ENCODE data around the gene P4HTM. TPM values are rescaled to one million over a fixed set of nuclear protein-coding genes. Genes with fewer than 3 reads are reported as not detected.

The P4HTM gene
- total RNA-seq, 1 donor from 2014 or later, result 31.4 TPM

- Mint-ChIP-seq H3K9me3 (no peaks in the 10 kb centered on the region), H3K27me3 (ENCODE audit: low read depth) (peaks cover 6% of the 10 kb centered on the region), H3K27ac (ENCODE audit: unreplicated experiment) (no peak overlapping the region), H3K4me3 (peak overlapping the region; percentile 90), H3K36me3 (ENCODE audit: low read depth) (peaks cover 11% of the 10 kb centered on the region), H3K4me1 (peaks cover 26% of the 10 kb centered on the region)
- DNase-seq (ENCODE audit: low read depth, low spot score), result no peak
- TF ChIP-seq, protein P1, sequence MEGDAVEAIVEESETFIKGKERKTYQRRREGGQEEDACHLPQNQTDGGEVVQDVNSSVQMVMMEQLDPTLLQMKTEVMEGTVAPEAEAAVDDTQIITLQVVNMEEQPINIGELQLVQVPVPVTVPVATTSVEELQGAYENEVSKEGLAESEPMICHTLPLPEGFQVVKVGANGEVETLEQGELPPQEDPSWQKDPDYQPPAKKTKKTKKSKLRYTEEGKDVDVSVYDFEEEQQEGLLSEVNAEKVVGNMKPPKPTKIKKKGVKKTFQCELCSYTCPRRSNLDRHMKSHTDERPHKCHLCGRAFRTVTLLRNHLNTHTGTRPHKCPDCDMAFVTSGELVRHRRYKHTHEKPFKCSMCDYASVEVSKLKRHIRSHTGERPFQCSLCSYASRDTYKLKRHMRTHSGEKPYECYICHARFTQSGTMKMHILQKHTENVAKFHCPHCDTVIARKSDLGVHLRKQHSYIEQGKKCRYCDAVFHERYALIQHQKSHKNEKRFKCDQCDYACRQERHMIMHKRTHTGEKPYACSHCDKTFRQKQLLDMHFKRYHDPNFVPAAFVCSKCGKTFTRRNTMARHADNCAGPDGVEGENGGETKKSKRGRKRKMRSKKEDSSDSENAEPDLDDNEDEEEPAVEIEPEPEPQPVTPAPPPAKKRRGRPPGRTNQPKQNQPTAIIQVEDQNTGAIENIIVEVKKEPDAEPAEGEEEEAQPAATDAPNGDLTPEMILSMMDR (conservative IDR thresholded peaks at IDR 0.05), result no peak
Measured at GRCh38 chr3:49016414-49017228, 26.6 kb downstream of the P4HTM start.

DNA sequence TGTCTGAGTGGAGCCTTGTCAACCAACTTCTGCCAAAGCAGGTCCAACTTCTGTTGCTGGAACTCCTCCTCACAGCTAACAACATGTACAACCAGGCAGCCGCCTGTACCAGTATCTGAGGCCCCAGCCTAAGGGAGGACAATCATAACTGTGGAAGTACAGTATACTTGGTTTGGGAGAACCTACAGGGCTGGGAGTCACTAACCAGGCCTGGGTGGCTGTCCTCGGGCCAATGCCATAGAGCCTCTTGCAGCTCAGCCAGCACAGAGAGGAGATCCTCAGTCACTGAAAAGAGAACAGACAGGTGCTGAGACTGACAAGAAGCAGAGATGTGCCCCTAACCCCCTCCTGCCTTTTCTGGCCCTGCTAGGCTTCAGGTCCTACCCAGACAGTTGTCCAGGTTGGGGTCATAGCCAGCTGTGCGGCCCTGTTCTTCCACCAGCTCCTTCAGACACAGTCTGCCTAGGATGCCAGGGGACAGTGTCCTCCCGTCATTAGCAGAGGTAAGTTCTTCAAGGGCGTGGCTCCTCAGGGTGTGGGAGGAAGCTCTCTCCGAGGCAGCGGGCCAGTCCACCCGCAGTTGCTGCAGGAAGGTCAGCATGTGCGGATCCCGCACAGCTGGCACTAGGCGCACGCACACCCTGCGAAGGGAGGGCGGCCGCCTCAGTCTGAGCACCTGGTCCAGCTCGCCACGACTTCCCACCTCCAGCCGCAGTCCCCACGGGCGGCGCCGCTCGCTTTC lies 27.4 kb downstream of the P4HTM start:
- peaks cover 6% of the 10 kb centered on the region for H3K27me3 Mint-ChIP-seq (ENCODE audit: low read depth)
- H3K4me1 Mint-ChIP-seq, result peaks cover 26% of the 10 kb centered on the region
- no peaks in the 10 kb centered on the region for H3K9me3 Mint-ChIP-seq
- peak overlapping the region; percentile 90 for H3K4me3 Mint-ChIP-seq
- peaks cover 11% of the 10 kb centered on the region for H3K36me3 Mint-ChIP-seq (ENCODE audit: low read depth)
- DNase-seq (ENCODE audit: low read depth, low spot score), result no peak
- no peak overlapping the region for H3K27ac Mint-ChIP-seq (ENCODE audit: unreplicated experiment)
- TF ChIP-seq, protein P1 (conservative IDR thresholded peaks at IDR 0.05), result no peak

- DNase-seq (ENCODE audit: low read depth, low spot score), result peak; percentile 41
- Mint-ChIP-seq H3K36me3 (ENCODE audit: low read depth) (peaks cover 11% of the 10 kb centered on the region), H3K27me3 (ENCODE audit: low read depth) (peaks cover 6% of the 10 kb centered on the region), H3K4me1 (peaks cover 33% of the 10 kb centered on the region), H3K27ac (ENCODE audit: unreplicated experiment) (peak within 1 kb of the TSS; percentile 62), H3K4me3 (peak within 1 kb of the TSS; percentile 98), H3K9me3 (no peaks in the 10 kb centered on the region)
- TF ChIP-seq, protein P1 (conservative IDR thresholded peaks at IDR 0.05), result no peak
Measured at GRCh38 chr3:49017971-49018706, 28.1 kb downstream of the P4HTM start, which contains the start of gene DALRD3. TSS of gene DALRD3 (minus strand) at chr3:49018580. CDS start at chr3:49018564, 16 bp downstream.

GRCh38 chr3:49018707-49019006 lies 28.6 kb downstream of the P4HTM start:
- peaks cover 36% of the 10 kb centered on the region for H3K4me1 Mint-ChIP-seq
- peaks cover 11% of the 10 kb centered on the region for H3K36me3 Mint-ChIP-seq (ENCODE audit: low read depth)
- TF ChIP-seq, protein P1 (conservative IDR thresholded peaks at IDR 0.05), result no peak
- H3K9me3 Mint-ChIP-seq, result no peaks in the 10 kb centered on the region
- DNase-seq (ENCODE audit: low read depth, low spot score), result no peak
- H3K27me3 Mint-ChIP-seq (ENCODE audit: low read depth), result peaks cover 6% of the 10 kb centered on the region
- no peak overlapping the region for H3K27ac Mint-ChIP-seq (ENCODE audit: unreplicated experiment)
- H3K4me3 Mint-ChIP-seq, result peak overlapping the region; percentile 98

DNA sequence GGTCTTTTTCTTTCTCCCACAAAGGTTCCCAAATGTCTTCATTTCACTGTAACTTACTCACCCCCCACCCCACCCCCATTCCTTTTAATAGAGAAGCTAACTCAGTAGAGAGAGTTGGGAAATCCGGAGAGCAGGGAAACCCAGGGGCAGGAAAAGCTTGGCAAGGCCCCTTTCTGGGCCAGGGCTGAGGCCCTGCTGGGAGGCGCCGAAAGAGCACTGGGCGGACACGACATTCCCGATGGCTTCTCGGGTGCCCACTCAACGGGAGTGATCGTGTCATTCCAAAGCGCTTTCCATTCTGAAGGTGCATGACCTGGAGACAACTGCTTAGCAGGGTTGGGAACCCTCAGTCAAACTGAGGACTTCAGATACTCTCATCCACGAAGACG lies 29.9 kb downstream of the P4HTM start:
- H3K9me3 Mint-ChIP-seq, result no peaks in the 10 kb centered on the region
- peaks cover 36% of the 10 kb centered on the region for H3K4me1 Mint-ChIP-seq
- no peak for DNase-seq (ENCODE audit: low read depth, low spot score)
- H3K27me3 Mint-ChIP-seq (ENCODE audit: low read depth), result peaks cover 6% of the 10 kb centered on the region
- TF ChIP-seq, protein P1 (conservative IDR thresholded peaks at IDR 0.05), result no peak
- H3K36me3 Mint-ChIP-seq (ENCODE audit: low read depth), result peaks cover 13% of the 10 kb centered on the region
- peak overlapping the region; percentile 98 for H3K4me3 Mint-ChIP-seq
- H3K27ac Mint-ChIP-seq (ENCODE audit: unreplicated experiment), result no peak overlapping the region
